SK-N-SH (cell line): ENCODE data around the gene CACNA1G. TPM values are rescaled to one million over a fixed set of nuclear protein-coding genes. Genes with fewer than 3 reads are reported as not detected.

Experiments
- CTCF ChIA-PET: fragments of 300-600, 350-600 bp; formaldehyde crosslinking; extraction: SDS; loops from one replicate; lab custom pipeline; 2021; lab: Yijun Ruan, JAX
- POLR2A ChIA-PET: fragments of 350-600 bp; sonication (Branson Sonifier 250); formaldehyde crosslinking; extraction: SDS; loops from one replicate; lab custom pipeline; 2020; ENCODE audit warnings: antibody characterized with exemption, inconsistent platforms; lab: Yijun Ruan, JAX
- DNase-seq: peaks from one replicate; pipeline ENCODE4 v3.0.0; 2012
- H2AFZ ChIP-seq: fragments of 200-600 bp; sonication (generic); 2 replicates; pipeline ENCODE4 v1.8.1; 2016; ENCODE audit warnings: antibody characterized with exemption, mild to moderate bottlenecking, low read depth
- H3F3A ChIP-seq: fragments of 200-600 bp; sonication (generic); replicated peaks from 2 replicates; pipeline ENCODE3; 2016; ENCODE audit warnings: antibody characterized with exemption, mild to moderate bottlenecking; ENCODE audit not compliant: insufficient read depth
- H3K27ac ChIP-seq, 2 experiments: fragments of 200-500 bp in 1 of 2; fragments of 200-600 bp in 1 of 2; sonication (Bioruptor generic) in 1 of 2; sonication (generic), shearing (Covaris generic) in 1 of 2; 2 replicates each; pipeline versions ENCODE4 v1.5.1 to v1.6.1; 2014 to 2016; ENCODE audit warnings: low read depth in 2 of 2, inconsistent platforms in 1 of 2, low read length in 1 of 2, mild to moderate bottlenecking in 1 of 2, mixed read lengths in 1 of 2
- H3K27me3 ChIP-seq: fragments of 200-600 bp; sonication (generic), shearing (Covaris generic); 2 replicates; pipeline ENCODE4 v1.6.1; 2016; ENCODE audit warnings: mixed run types; ENCODE audit not compliant: insufficient read depth
- H3K36me3 ChIP-seq, 2 experiments: fragments of 200-500 bp in 1 of 2; fragments of 200-600 bp in 1 of 2; sonication (Bioruptor generic) in 1 of 2; sonication (generic) in 1 of 2; replicated peaks in 1 of 2; 2 replicates each; pipeline versions ENCODE3 to v1.5.1; 2014 to 2016; ENCODE audit warnings: low read length in 1 of 2, mild to moderate bottlenecking in 1 of 2; ENCODE audit not compliant: insufficient read depth in 2 of 2, control insufficient read depth in 1 of 2
- H3K4me1 ChIP-seq, 2 experiments: fragments of 200-500 bp in 1 of 2; fragments of 200-600 bp in 1 of 2; sonication (Bioruptor generic) in 1 of 2; sonication (generic), shearing (Covaris generic) in 1 of 2; 2 replicates each; pipeline versions ENCODE4 v1.5.1 to v1.6.1; 2014 to 2016; ENCODE audit warnings: low read depth in 1 of 2, low read length in 1 of 2, mixed run types in 1 of 2; ENCODE audit not compliant: insufficient read depth in 2 of 2, control insufficient read depth in 1 of 2
- H3K4me2 ChIP-seq: fragments of 200-600 bp; sonication (generic), shearing (Covaris generic); 2 replicates; pipeline ENCODE4 v1.6.1; 2017; ENCODE audit warnings: mixed run types
- H3K4me3 ChIP-seq, 2 experiments: fragments of 200-500 bp in 1 of 2; fragments of 200-600 bp in 1 of 2; sonication (Bioruptor generic) in 1 of 2; sonication (generic), shearing (Covaris generic) in 1 of 2; 2 replicates each; pipeline versions ENCODE4 v1.5.1 to v1.8.1; 2014 to 2016; ENCODE audit warnings: low read depth in 2 of 2, inconsistent platforms in 1 of 2, low read length in 1 of 2, mild to moderate bottlenecking in 1 of 2, mixed read lengths in 1 of 2, moderate library complexity in 1 of 2
- H3K79me2 ChIP-seq: fragments of 200-600 bp; sonication (generic); 2 replicates; pipeline ENCODE4 v1.8.1; 2017; ENCODE audit warnings: mild to moderate bottlenecking; ENCODE audit not compliant: insufficient read depth
- H3K9ac ChIP-seq: fragments of 200-600 bp; sonication (generic); 2 replicates; pipeline ENCODE4 v1.6.1; 2017; ENCODE audit warnings: mixed run types
- H3K9me2 ChIP-seq: fragments of 200-600 bp; sonication (generic); 2 replicates; pipeline ENCODE4 v1.6.1; 2017; ENCODE audit warnings: mixed run types
- H3K9me3 ChIP-seq: fragments of 200-600 bp; sonication (generic); 2 replicates; pipeline ENCODE4 v1.6.1; 2017; ENCODE audit warnings: mixed run types, mild to moderate bottlenecking, moderate library complexity
- H4K20me1 ChIP-seq: fragments of 200-600 bp; sonication (generic); 2 replicates; pipeline ENCODE4 v1.6.1; 2017; ENCODE audit warnings: mild to moderate bottlenecking, mixed run types; ENCODE audit not compliant: insufficient read depth
- ELF1 ChIP-seq: IDR thresholded peaks from 2 replicates; pipeline ENCODE4 v1.4.0; 2012
- FOSL2 ChIP-seq: IDR thresholded peaks from 2 replicates; pipeline ENCODE4 v1.4.0; 2012; ENCODE audit warnings: low read depth, mild to moderate bottlenecking, moderate library complexity, borderline replicate concordance
- GABPA ChIP-seq: IDR thresholded peaks from 2 replicates; pipeline ENCODE4 v1.4.0; 2012; ENCODE audit warnings: low read depth, mild to moderate bottlenecking
- GATA2 ChIP-seq: sonication (generic); formaldehyde crosslinking; IDR thresholded peaks from 2 replicates; pipeline ENCODE4 v1.5.0; 2020; ENCODE audit warnings: mild to moderate bottlenecking, missing genetic modification reagents
- IRF3 ChIP-seq: fragments of 150-350 bp; IDR thresholded peaks from 2 replicates; pipeline ENCODE4 v1.6.1; 2016; ENCODE audit warnings: mild to moderate bottlenecking, low read depth, low read length
- MEF2A ChIP-seq: IDR thresholded peaks from 2 replicates; pipeline ENCODE4 v1.4.0; 2012; ENCODE audit warnings: low read depth, borderline replicate concordance
- NRF1 ChIP-seq: IDR thresholded peaks from 2 replicates; pipeline ENCODE4 v1.6.1; 2012; ENCODE audit warnings: low read depth, mild to moderate bottlenecking, low read length
- PBX3 ChIP-seq: IDR thresholded peaks from 2 replicates; pipeline ENCODE4; 2012
- RAD21 ChIP-seq: IDR thresholded peaks from 2 replicates; pipeline ENCODE4 v1.6.1; 2012; ENCODE audit warnings: mild to moderate bottlenecking, low read length
- RCOR1 ChIP-seq: fragments of 150-350 bp; IDR thresholded peaks from 2 replicates; pipeline ENCODE4 v1.6.1; 2017; ENCODE audit warnings: antibody characterized with exemption, low read length
- RFX5 ChIP-seq: IDR thresholded peaks from 2 replicates; pipeline ENCODE4 v1.6.1; 2012; ENCODE audit warnings: mild to moderate bottlenecking, improper control_type of control experiment, low read length
- SMC3 ChIP-seq: IDR thresholded peaks from 2 replicates; pipeline ENCODE4 v1.6.1; 2012; ENCODE audit warnings: low read depth, low read length, improper control_type of control experiment
- TEAD4 ChIP-seq: IDR thresholded peaks from 2 replicates; pipeline ENCODE4 v1.4.0; 2012; ENCODE audit warnings: mild to moderate bottlenecking, borderline replicate concordance; ENCODE audit not compliant: insufficient read depth
- ZBTB33 ChIP-seq: IDR thresholded peaks from 2 replicates; pipeline ENCODE4 v1.4.0; 2012; ENCODE audit warnings: low read depth, borderline replicate concordance
- WGBS: methylation state at CpG from one replicate; pipeline ENCODE4 v1.1.6; 2017; ENCODE audit warnings: low lambda C conversion rate; 5-methylcytosine and 5-hydroxymethylcytosine counted together
- polyA plus RNA-seq, 3 experiments: library from polyadenylated mRNA; depleted of rRNA; stranded (reverse); fragments of >200 nt; gene quantifications; 2 replicates each; pipeline ENCODE4 v1.2.3, GENCODE V29; 2012

CACNA1G gene
- polyA plus RNA-seq, 1 of the 3 experiments (the other 2 are of a cell fraction) = 0.21 TPM

DNA sequence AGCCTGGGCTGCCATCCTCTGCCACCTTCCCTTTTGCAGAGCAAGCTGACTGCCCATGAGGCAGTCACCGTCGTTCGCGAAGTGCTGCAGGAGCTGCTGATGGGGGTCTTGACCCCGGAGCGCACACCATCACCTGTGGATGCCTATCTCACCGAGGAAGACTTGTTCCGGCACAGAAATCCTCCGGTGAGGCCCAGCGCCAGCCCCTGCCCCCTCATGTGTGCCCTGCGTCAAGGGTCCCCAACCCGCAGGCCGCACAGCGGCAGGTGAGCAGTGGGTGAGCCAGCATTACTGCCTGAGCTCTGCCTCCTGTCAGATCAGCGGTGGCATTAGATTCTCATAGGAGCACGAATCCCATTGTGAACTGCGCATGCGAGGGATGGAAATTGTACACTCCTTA is 35.7 kb upstream of the CACNA1G start:
- no peak for TF ChIP-seq GATA2 (CRISPR knock-in tag)
- TF ChIP-seq RFX5 = no peak
- TF ChIP-seq IRF3 = no peak
- TF ChIP-seq ZBTB33 = no peak
- no peak for TF ChIP-seq RCOR1
- no peak for TF ChIP-seq GABPA
- no peak for TF ChIP-seq ELF1
- TF ChIP-seq PBX3 = no peak
- no peak for TF ChIP-seq FOSL2
- no peak for DNase-seq
- Histone ChIP-seq H3K4me3 (no peak overlapping the region), H3K36me3 (no peaks in the 10 kb centered on the region), H4K20me1 (no peaks in the 10 kb centered on the region), H3K9me3 (no peaks in the 10 kb centered on the region), H3K27me3 (0 out of 2 replicates have a peak, but pooled peaks cover under 1% of the 10 kb centered on the region), H3K79me2 (no peaks in the 10 kb centered on the region), H3K4me1 (peaks cover 0 to 7% of the 10 kb centered on the region in 2 experiments; a peak in 1 of 4 replicates), H3K9me2 (no peaks in the 10 kb centered on the region), H3K9ac (no peak overlapping the region), H3K27ac (no peak overlapping the region), H2AFZ (no peak overlapping the region), H3F3A (no peaks in the 10 kb centered on the region), H3K4me2 (no peak overlapping the region)
- CTCF ChIA-PET = interaction anchor here (0.8 to 1.3 kb wide), 4 partner anchors 17 to 42 kb away, joined by 3 read pairs; no protein-coding TSS in a partner anchor
- POLR2A ChIA-PET = no interaction called here
- 93% methylated on average over 18 of the region's 18 CpGs for WGBS

DNA sequence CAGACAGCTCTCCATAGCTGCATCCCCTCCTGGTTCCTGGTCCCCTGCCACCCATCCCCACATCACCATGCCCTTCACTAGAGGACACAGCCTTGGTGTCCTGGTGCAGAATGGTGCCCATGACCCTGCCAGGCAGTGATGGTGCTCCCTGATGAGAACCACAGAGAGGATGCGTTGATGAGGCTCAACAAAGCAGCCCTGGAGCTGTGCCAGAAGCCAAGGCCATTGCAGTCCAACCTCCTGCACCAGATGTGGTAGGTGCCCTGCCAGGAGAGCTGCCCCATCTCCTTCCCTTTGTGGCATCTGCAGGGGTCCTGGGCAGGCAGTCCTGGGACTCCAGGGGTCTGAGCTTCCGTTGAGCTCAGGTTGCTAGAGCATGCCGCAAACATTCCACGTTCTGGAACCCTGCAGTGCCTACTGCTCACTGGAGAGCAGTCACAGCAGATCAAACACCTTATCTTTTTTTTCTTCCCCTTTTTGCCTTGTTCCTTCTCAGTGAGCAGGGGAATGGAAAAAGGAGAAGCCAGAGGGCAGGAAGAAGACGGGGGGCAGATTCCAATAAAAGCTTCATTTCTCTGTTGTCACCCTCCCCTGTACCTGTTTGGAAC is 33.3 kb upstream of the CACNA1G start:
- no peaks in the 10 kb centered on the region for H3F3A ChIP-seq
- TF ChIP-seq TEAD4 (no peak), RFX5 (no peak), NRF1 (no peak), SMC3 (no peak), MEF2A (no peak), RAD21 (no peak)
- no peaks in the 10 kb centered on the region for H3K9me2 ChIP-seq
- no peaks in the 10 kb centered on the region for H3K79me2 ChIP-seq
- no peak overlapping the region for H3K4me2 ChIP-seq
- CTCF ChIA-PET = interaction anchor here (1.3 to 3.1 kb wide), 5 partner anchors 10 to 101 kb away, joined by 4 to 15 read pairs (median 7); no protein-coding TSS in a partner anchor
- DNase-seq = no peak
- H4K20me1 ChIP-seq = no peaks in the 10 kb centered on the region
- H2AFZ ChIP-seq = no peak overlapping the region
- H3K4me1 ChIP-seq = peaks cover 0 to 9% of the 10 kb centered on the region in 2 experiments; a peak in 1 of 4 replicates
- H3K4me3 ChIP-seq = no peak overlapping the region
- no peak overlapping the region for H3K9ac ChIP-seq
- no peaks in the 10 kb centered on the region for H3K36me3 ChIP-seq
- peaks cover 17% of the 10 kb centered on the region; the same call in 1 of the 2 replicates for H3K27me3 ChIP-seq
- 79% methylated on average over 5 of the region's 5 CpGs for WGBS
- H3K9me3 ChIP-seq = no peaks in the 10 kb centered on the region
- H3K27ac ChIP-seq = no peak overlapping the region
- POLR2A ChIA-PET = no interaction called here
